Measurements from ENCODE around the gene SIRPB2. TPM values are rescaled to one million over a fixed set of nuclear protein-coding genes. Genes with fewer than 3 reads are reported as not detected.

Gene SIRPB2
- polyA plus RNA-seq, 2 of the 4 experiments (the other 2 are of a cell fraction): not detected

DNA sequence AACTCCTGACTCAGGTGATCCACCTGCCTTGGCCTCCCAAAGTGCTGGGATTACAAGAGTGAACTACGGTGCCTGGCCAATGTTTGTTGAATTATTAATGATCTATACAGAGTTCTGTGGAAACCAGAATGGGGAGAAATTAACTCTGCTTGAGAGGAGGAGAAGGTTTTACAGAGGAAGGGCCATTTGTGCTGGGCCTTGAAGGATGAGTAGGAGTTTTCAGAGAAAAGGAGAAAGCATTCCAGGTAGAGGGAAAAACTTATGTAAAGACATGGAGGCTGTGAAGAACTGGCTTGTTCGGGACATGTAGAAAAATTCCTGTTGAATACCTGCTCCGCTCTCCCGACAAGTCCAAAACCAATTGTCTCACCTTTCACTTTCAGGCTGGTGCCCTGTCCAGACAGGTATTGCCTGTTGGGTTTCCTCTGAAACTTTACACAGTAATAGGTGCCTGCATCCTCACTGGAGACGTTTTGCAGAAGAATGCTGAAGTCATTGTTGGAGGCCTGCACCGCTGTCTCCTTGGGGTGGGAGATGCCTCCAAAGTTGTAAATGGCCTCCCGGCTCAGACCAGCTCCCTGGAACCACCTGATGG, 13.2 kb downstream of the SIRPB2 start:
- Histone ChIP-seq H3K27ac (peak overlapping the region; percentile 47 to 77; a peak in 4 of 6 replicates), H3K9me3 (no peaks in the 10 kb centered on the region), H3K4me3 (no peak overlapping the region), H3K4me2 (peak overlapping the region; percentile 57), H3K4me1 (peaks cover 21% of the 10 kb centered on the region)
- no peak for DNase-seq (ENCODE audit: low read depth in 1 of 2, low spot score in 1 of 2)
- FAIRE-seq: no peak
- 73% methylated on average over 7 of the region's 7 CpGs for WGBS (ENCODE audit: missing lambda C conversion rate)
- no peak for TF ChIP-seq ZSCAN20 (CRISPR knock-in tag; IDR thresholded peaks at IDR 0.05)
- TF ChIP-seq JUN (IDR thresholded peaks at IDR 0.05): no peak
- TF ChIP-seq ZNF302 (CRISPR knock-in tag; IDR thresholded peaks at IDR 0.05): no peak
- TF ChIP-seq CBX2 (IDR thresholded peaks at IDR 0.05; ENCODE audit: borderline replicate concordance, low read depth): no peak
- TF ChIP-seq, protein P1, sequence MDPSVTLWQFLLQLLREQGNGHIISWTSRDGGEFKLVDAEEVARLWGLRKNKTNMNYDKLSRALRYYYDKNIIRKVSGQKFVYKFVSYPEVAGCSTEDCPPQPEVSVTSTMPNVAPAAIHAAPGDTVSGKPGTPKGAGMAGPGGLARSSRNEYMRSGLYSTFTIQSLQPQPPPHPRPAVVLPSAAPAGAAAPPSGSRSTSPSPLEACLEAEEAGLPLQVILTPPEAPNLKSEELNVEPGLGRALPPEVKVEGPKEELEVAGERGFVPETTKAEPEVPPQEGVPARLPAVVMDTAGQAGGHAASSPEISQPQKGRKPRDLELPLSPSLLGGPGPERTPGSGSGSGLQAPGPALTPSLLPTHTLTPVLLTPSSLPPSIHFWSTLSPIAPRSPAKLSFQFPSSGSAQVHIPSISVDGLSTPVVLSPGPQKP (IDR thresholded peaks at IDR 0.05; ENCODE audit: low read depth, low read length): no peak
- TF ChIP-seq ZFP36 (IDR thresholded peaks at IDR 0.05; ENCODE audit: borderline replicate concordance, partially characterized antibody): no peak
- TF ChIP-seq NFE2L2 (conservative IDR thresholded peaks at IDR 0.05; ENCODE audit: low read length): no peak
- TF ChIP-seq KDM5A (IDR thresholded peaks at IDR 0.05): no peak
- ChIA-PET CTCF (interaction anchor here (0.7 to 4.5 kb wide), 7 partner anchors 8 to 30 kb away, joined by 3 to 39 read pairs (median 3); partner anchors contain the start of genes NSFL1C and SIRPB2), POLR2A (interaction anchor here (0.6 kb wide), 1 partner anchor 11 kb away, joined by 3 read pairs; the partner anchor contains the start of gene NSFL1C)
- no peak for ATAC-seq

GRCh38 chr20:1474817-1475603, 16.2 kb downstream of the SIRPB2 start:
- H3K4me3 ChIP-seq: no peak overlapping the region

More at GRCh38 chr20:1474817-1475603, 16.2 kb downstream of the SIRPB2 start:
- Histone ChIP-seq H3K9me3 (no peaks in the 10 kb centered on the region), H3K27ac (no peak overlapping the region), H3K4me2 (no peak overlapping the region), H3K4me1 (peaks cover 32% of the 10 kb centered on the region)
- ATAC-seq (peak; percentile 26 to 35; a peak in 3 of 6 replicates), DNase-seq (ENCODE audit: low read depth in 1 of 2, low spot score in 1 of 2) (peak in 1 of 2 experiments; percentile 38), FAIRE-seq (no peak)
- TF ChIP-seq RAD21 (conservative IDR thresholded peaks at IDR 0.05 in 1 of 2, IDR thresholded peaks at IDR 0.05 in 1 of 2): peak; percentile 50 to 68
- TF ChIP-seq, protein P2, sequence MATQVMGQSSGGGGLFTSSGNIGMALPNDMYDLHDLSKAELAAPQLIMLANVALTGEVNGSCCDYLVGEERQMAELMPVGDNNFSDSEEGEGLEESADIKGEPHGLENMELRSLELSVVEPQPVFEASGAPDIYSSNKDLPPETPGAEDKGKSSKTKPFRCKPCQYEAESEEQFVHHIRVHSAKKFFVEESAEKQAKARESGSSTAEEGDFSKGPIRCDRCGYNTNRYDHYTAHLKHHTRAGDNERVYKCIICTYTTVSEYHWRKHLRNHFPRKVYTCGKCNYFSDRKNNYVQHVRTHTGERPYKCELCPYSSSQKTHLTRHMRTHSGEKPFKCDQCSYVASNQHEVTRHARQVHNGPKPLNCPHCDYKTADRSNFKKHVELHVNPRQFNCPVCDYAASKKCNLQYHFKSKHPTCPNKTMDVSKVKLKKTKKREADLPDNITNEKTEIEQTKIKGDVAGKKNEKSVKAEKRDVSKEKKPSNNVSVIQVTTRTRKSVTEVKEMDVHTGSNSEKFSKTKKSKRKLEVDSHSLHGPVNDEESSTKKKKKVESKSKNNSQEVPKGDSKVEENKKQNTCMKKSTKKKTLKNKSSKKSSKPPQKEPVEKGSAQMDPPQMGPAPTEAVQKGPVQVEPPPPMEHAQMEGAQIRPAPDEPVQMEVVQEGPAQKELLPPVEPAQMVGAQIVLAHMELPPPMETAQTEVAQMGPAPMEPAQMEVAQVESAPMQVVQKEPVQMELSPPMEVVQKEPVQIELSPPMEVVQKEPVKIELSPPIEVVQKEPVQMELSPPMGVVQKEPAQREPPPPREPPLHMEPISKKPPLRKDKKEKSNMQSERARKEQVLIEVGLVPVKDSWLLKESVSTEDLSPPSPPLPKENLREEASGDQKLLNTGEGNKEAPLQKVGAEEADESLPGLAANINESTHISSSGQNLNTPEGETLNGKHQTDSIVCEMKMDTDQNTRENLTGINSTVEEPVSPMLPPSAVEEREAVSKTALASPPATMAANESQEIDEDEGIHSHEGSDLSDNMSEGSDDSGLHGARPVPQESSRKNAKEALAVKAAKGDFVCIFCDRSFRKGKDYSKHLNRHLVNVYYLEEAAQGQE (IDR thresholded peaks at IDR 0.05): no peak
- TF ChIP-seq SMC3 (IDR thresholded peaks at IDR 0.05): peak; percentile 43; the same call in 2 of the 3 replicates
- no peak for TF ChIP-seq MAFK (IDR thresholded peaks at IDR 0.05; ENCODE audit: partially characterized antibody)
- TF ChIP-seq, protein P3, sequence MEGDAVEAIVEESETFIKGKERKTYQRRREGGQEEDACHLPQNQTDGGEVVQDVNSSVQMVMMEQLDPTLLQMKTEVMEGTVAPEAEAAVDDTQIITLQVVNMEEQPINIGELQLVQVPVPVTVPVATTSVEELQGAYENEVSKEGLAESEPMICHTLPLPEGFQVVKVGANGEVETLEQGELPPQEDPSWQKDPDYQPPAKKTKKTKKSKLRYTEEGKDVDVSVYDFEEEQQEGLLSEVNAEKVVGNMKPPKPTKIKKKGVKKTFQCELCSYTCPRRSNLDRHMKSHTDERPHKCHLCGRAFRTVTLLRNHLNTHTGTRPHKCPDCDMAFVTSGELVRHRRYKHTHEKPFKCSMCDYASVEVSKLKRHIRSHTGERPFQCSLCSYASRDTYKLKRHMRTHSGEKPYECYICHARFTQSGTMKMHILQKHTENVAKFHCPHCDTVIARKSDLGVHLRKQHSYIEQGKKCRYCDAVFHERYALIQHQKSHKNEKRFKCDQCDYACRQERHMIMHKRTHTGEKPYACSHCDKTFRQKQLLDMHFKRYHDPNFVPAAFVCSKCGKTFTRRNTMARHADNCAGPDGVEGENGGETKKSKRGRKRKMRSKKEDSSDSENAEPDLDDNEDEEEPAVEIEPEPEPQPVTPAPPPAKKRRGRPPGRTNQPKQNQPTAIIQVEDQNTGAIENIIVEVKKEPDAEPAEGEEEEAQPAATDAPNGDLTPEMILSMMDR (IDR thresholded peaks at IDR 0.05): peak; percentile 39
- no peak for TF ChIP-seq MAZ (IDR thresholded peaks at IDR 0.05; ENCODE audit: borderline replicate concordance, low read depth, low read length)
- TF ChIP-seq, protein P4, sequence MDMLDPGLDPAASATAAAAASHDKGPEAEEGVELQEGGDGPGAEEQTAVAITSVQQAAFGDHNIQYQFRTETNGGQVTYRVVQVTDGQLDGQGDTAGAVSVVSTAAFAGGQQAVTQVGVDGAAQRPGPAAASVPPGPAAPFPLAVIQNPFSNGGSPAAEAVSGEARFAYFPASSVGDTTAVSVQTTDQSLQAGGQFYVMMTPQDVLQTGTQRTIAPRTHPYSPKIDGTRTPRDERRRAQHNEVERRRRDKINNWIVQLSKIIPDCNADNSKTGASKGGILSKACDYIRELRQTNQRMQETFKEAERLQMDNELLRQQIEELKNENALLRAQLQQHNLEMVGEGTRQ (IDR thresholded peaks at IDR 0.05): peak; percentile 15; the same call in 1 of the 2 replicates
- TF ChIP-seq JUNB (IDR thresholded peaks at IDR 0.05): no peak
- TF ChIP-seq RCOR1 (IDR thresholded peaks at IDR 0.05; ENCODE audit: low read depth, low read length): no peak
- TF ChIP-seq ESRRA (IDR thresholded peaks at IDR 0.05; ENCODE audit: borderline replicate concordance, low read length): no peak
- TF ChIP-seq, protein P1 (IDR thresholded peaks at IDR 0.05; ENCODE audit: low read depth, low read length): no peak
- TF ChIP-seq ZFP36 (IDR thresholded peaks at IDR 0.05; ENCODE audit: borderline replicate concordance, partially characterized antibody): no peak
- TF ChIP-seq KDM5A (IDR thresholded peaks at IDR 0.05): no peak
- no peak for TF ChIP-seq RNF2 (IDR thresholded peaks at IDR 0.05; ENCODE audit: borderline replicate concordance, low read depth)
- ChIA-PET POLR2A (no interaction called here), CTCF (interaction anchor here (0.9 to 12.5 kb wide), 5 partner anchors 9 to 32 kb away, joined by 3 to 306 read pairs (median 7); partner anchors contain the start of gene NSFL1C)
- WGBS (ENCODE audit: missing lambda C conversion rate): 64% methylated on average over 4 of the region's 4 CpGs

All from A549 (cell line).